Breast epithelium (tissue), 4 donors: ENCODE results near the gene BAIAP2L2. TPM values are rescaled to one million over a fixed set of nuclear protein-coding genes. Genes with fewer than 3 reads are reported as not detected.
"Not testable (repeated sequence)": the region's sequence is repeated elsewhere in the genome, so short reads cannot be mapped to it uniquely, and the experiment has no call there.

Source experiments
- DNase-seq, 2 donors: peaks; one replicate each; pipeline ENCODE4 v3.0.0-alpha.2; 2019; ENCODE audit warnings: low spot score in 2 of 2
- H3K27ac ChIP-seq, 2 donors: fragments of 200-600 bp; sonication (generic) in 1 of 2; one replicate each; pipeline ENCODE4 v1.5.1; 2016 to 2019; ENCODE audit warnings: mild to moderate bottlenecking in 1 of 2
- H3K27me3 ChIP-seq, 2 donors: fragments of 200-600 bp; sonication (generic) in 1 of 2; one replicate each; pipeline versions ENCODE4 v1.5.1 to v1.6.0; 2017 to 2019; ENCODE audit warnings: control low read depth in 1 of 2, mild to moderate bottlenecking in 1 of 2
- H3K36me3 ChIP-seq: fragments of 200-600 bp; one replicate; pipeline ENCODE4 v1.5.1; 2019
- H3K4me1 ChIP-seq, 2 donors: fragments of 200-600 bp; sonication (generic); one replicate each; pipeline ENCODE4 v1.5.1; 2016 to 2019; ENCODE audit warnings: control low read depth in 1 of 2
- H3K4me3 ChIP-seq, 3 donors: fragments of 200-600 bp; sonication (generic); 1 replicate in 2 of 3; 2 replicates in 1 of 3; pipeline ENCODE4 v1.5.1; 2016 to 2019; ENCODE audit warnings: mild to moderate bottlenecking in 3 of 3, moderate library complexity in 2 of 3
- H3K9me3 ChIP-seq, 2 donors: fragments of 200-600 bp; sonication (generic) in 1 of 2; one replicate each; pipeline ENCODE4 v1.5.1; 2016 to 2019; ENCODE audit warnings: control low read depth in 1 of 2
- POLR2A ChIP-seq: fragments of 450-650 bp; IDR thresholded peaks from one replicate; pipeline ENCODE4 v1.6.1; 2016; ENCODE audit warnings: antibody characterized with exemption, mild to moderate bottlenecking, moderate library complexity
- POLR2AphosphoS5 ChIP-seq, 3 donors: sonication (generic); formaldehyde crosslinking; IDR thresholded peaks; one replicate each; pipeline ENCODE4 v1.6.1; 2017; ENCODE audit warnings: antibody characterized with exemption in 3 of 3
- intact Hi-C: fragments of 100-400 bp; cut with DNase I; formaldehyde crosslinking; loops from one replicate; pipeline ENCODE4 v1.15.1; 2023; ENCODE audit warnings: low total_unique reads
- total RNA-seq, 3 donors: library from RNA; depleted of rRNA; stranded (reverse); fragments of >200 nt; gene quantifications; one replicate each; pipeline ENCODE4 v1.1.0, GENCODE V29; 2016
- TF ChIP-seq, protein P1 (sequence below), 3 donors: fragments of 450-650 bp; IDR thresholded peaks; one replicate each; pipeline ENCODE4 v1.5.1; 2016 to 2017; ENCODE audit warnings: antibody characterized with exemption in 3 of 3, mild to moderate bottlenecking in 3 of 3, moderate library complexity in 3 of 3

The BAIAP2L2 gene
- total RNA-seq, 3 donors from 2014 or later, result 0.80 to 1.3 (median 1.0) TPM

DNA sequence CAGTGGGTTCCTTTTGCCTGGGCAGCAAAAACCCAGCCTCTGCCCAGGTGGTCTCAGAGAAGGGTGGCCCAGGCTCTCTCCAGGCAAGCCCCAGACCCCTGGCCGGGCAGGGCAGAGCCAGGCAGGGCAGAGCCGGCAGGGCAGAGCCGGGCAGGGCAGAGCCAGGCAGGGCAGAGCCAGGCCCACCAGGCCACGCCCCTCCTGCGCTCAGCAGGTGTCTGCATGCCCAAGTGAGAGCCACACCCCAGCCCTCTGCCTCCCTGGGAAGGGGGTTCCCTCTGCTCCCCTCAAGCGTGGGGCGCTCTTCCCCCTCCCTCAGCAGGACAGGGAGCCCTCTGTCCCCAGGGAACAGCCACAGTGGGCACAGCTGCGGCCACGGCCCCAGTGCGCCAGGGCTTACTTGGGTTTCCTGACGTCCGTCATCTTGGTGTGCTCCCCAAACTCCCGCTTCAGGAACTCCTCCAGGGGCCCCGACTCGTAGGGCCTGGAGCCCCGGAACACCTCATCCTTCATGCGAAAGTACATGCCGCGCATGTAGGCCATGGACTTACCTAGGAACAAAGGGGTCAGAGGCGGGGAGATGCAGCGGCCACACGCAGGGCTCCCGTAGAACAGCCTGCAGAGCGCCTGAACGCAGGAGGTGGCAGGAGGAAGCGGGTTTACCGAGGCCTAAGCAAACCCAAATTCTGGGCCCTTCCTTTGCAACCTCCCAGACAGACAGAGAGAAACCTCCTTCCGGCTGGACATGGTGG is 10.1 kb upstream of the BAIAP2L2 start:
- Histone ChIP-seq H3K27me3 (no peaks in the 10 kb centered on the region), H3K4me1 (no peaks in the 10 kb centered on the region), H3K4me3 (no peak overlapping the region), H3K36me3 (no peaks in the 10 kb centered on the region), H3K9me3 (no peaks in the 10 kb centered on the region), H3K27ac (no peak overlapping the region)
- no peak for DNase-seq
- intact Hi-C loops, result no loop called here
- no peak for TF ChIP-seq POLR2AphosphoS5 (IDR thresholded peaks at IDR 0.05)
- TF ChIP-seq, protein P1, sequence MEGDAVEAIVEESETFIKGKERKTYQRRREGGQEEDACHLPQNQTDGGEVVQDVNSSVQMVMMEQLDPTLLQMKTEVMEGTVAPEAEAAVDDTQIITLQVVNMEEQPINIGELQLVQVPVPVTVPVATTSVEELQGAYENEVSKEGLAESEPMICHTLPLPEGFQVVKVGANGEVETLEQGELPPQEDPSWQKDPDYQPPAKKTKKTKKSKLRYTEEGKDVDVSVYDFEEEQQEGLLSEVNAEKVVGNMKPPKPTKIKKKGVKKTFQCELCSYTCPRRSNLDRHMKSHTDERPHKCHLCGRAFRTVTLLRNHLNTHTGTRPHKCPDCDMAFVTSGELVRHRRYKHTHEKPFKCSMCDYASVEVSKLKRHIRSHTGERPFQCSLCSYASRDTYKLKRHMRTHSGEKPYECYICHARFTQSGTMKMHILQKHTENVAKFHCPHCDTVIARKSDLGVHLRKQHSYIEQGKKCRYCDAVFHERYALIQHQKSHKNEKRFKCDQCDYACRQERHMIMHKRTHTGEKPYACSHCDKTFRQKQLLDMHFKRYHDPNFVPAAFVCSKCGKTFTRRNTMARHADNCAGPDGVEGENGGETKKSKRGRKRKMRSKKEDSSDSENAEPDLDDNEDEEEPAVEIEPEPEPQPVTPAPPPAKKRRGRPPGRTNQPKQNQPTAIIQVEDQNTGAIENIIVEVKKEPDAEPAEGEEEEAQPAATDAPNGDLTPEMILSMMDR (IDR thresholded peaks at IDR 0.05), result no peak
- TF ChIP-seq POLR2A, result no peak

DNA sequence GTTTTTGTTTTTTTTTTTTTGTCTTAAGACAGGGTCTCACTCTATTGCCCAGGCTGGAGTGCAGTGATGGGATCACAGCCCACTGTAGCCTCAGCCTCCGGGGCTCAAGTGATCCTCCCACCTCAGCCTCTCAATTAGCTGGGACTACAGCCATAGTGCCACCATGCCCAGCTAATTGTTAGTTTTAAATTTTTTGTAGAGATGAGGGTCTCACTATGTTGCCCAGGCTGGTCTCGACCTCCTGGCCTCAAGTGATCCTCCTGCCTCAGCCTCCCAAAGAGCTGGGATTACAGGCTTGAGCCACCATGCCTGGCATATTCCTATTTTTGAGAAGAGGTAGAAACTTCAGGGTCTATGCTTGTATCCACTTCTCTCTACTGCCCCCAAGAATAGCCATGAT is 8.3 kb upstream of the BAIAP2L2 start:
- H3K27ac ChIP-seq, H3K4me3 ChIP-seq: not testable (repeated sequence)
- intact Hi-C loops, result loop anchor here (10.0 kb wide), 1 partner anchor 236 kb away; no protein-coding TSS in a partner anchor

DNA sequence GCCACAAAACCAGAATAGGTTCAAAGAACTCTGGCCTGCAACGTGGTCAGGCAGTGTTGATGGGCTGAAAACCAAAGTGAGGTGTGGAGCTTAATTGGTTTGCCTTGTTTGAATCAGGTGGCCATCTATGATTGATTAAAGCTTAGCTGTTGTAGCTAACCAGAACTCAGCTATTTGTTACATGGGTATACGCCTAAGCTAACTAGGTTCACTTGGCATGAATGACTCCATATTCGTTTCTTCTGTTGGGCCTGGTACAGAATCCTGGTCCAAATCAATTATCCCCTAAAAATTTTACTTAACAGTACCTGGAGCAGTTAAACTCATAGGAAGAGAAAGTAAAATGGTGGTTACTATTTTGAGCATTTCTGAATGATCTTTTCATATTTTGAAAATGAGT is 7.7 kb upstream of the BAIAP2L2 start:
- no peak for TF ChIP-seq POLR2A
- no peak for TF ChIP-seq POLR2AphosphoS5 (IDR thresholded peaks at IDR 0.05)
- TF ChIP-seq, protein P1 (IDR thresholded peaks at IDR 0.05), result no peak
- peaks cover 0 to 6% of the 10 kb centered on the region in 2 donors for H3K4me1 ChIP-seq
- H3K9me3 ChIP-seq, result no peaks in the 10 kb centered on the region
- H3K36me3 ChIP-seq, result no peaks in the 10 kb centered on the region
- no peak overlapping the region for H3K27ac ChIP-seq
- H3K27me3 ChIP-seq, result no peaks in the 10 kb centered on the region
- intact Hi-C loops, result loop anchor here (10.0 kb wide), 1 partner anchor 237 kb away; no protein-coding TSS in a partner anchor
- no peak for DNase-seq
- no peak overlapping the region for H3K4me3 ChIP-seq

More for the DNA sequence above, 8.3 kb upstream of the BAIAP2L2 start:
- H3K9me3 ChIP-seq, H3K4me1 ChIP-seq, H3K27me3 ChIP-seq, H3K36me3 ChIP-seq, DNase-seq: not testable (repeated sequence)

GRCh38 chr22:38117556-38117955 is 7.1 kb upstream of the BAIAP2L2 start:
- not testable (repeated sequence) for H3K9me3 ChIP-seq, H3K4me1 ChIP-seq, H3K27me3 ChIP-seq, H3K4me3 ChIP-seq, DNase-seq, H3K36me3 ChIP-seq, H3K27ac ChIP-seq
- intact Hi-C loops, result loop anchor here (10.0 kb wide), 1 partner anchor 237 kb away; no protein-coding TSS in a partner anchor

GRCh38 chr22:38115423-38116205 is 5.1 kb upstream of the BAIAP2L2 start:
- no peak overlapping the region for H3K27ac ChIP-seq
- no peaks in the 10 kb centered on the region for H3K9me3 ChIP-seq
- TF ChIP-seq POLR2A (no peak), POLR2AphosphoS5 (IDR thresholded peaks at IDR 0.05) (no peak)
- TF ChIP-seq, protein P1 (IDR thresholded peaks at IDR 0.05), result no peak
- peaks cover 0 to 6% of the 10 kb centered on the region in 2 donors for H3K4me1 ChIP-seq
- intact Hi-C loops, result loop anchor here (10.0 kb wide), 1 partner anchor 239 kb away; no protein-coding TSS in a partner anchor
- H3K27me3 ChIP-seq, result no peaks in the 10 kb centered on the region
- no peak for DNase-seq
- H3K4me3 ChIP-seq, result no peak overlapping the region
- H3K36me3 ChIP-seq, result no peaks in the 10 kb centered on the region
